ENCODE measurements around the gene AFAP1L2. TPM values are rescaled to one million over a fixed set of nuclear protein-coding genes. Genes with fewer than 3 reads are reported as not detected.

AFAP1L2 gene
- polyA plus RNA-seq, 1 donor from 2014 or later: 0.88 TPM

DNA sequence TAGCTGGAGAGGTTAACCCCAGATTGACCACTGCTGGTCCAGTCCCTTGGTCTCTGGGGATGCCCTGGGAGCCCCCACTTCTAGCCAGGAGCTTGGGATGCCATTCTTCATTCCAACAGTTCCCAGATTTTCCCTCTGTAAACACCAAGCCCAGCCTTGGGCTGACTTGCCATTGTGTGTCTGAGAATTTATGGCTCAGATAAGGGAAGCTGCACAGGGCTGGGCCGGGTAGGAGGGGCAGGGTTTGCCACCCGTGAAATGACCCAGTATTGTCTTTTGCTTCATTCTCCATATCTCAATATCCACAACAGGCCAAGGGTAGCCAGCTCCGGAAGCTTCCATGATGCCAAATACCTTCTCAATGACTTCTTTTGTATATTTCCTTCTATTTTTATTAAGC, 32.1 kb downstream of the AFAP1L2 start:
- Histone ChIP-seq H2AFZ (ENCODE audit: low read depth, low read length) (no peak overlapping the region), H3K4me2 (ENCODE audit: low read length) (no peak overlapping the region), H4K20me1 (ENCODE audit: insufficient read depth) (no peaks in the 10 kb centered on the region), H3K27me3 (ENCODE audit: insufficient read depth, low read depth, low read length) (no peaks in the 10 kb centered on the region), H3K36me3 (ENCODE audit: insufficient read depth, low read length) (no peaks in the 10 kb centered on the region), H3K9ac (ENCODE audit: low read length) (no peak overlapping the region), H3K9me3 (ENCODE audit: low read length) (no peaks in the 10 kb centered on the region), H3K79me2 (replicated peaks; ENCODE audit: insufficient read depth, low read length) (no peaks in the 10 kb centered on the region), H3K27ac (ENCODE audit: low read length) (no peak overlapping the region), H3K4me3 (ENCODE audit: low read length) (no peak overlapping the region), H3F3A (ENCODE audit: insufficient read depth, low read length, poor library complexity, severe bottlenecking) (no peaks in the 10 kb centered on the region), H3K9me2 (ENCODE audit: insufficient read depth, low read length) (no peaks in the 10 kb centered on the region)
- TF ChIP-seq SMC3 (conservative IDR thresholded peaks at IDR 0.05; ENCODE audit: poor library complexity): no peak
- no peak for TF ChIP-seq EP300 (conservative IDR thresholded peaks at IDR 0.05; ENCODE audit: poor library complexity, severe bottlenecking)
- TF ChIP-seq CTCF (IDR thresholded peaks at IDR 0.05; ENCODE audit: poor library complexity, severe bottlenecking): no peak
- TF ChIP-seq EZH2 (IDR thresholded peaks at IDR 0.05; ENCODE audit: borderline replicate concordance, insufficient read depth, low read length, poor library complexity, severe bottlenecking): no peak
- TF ChIP-seq, protein P1, sequence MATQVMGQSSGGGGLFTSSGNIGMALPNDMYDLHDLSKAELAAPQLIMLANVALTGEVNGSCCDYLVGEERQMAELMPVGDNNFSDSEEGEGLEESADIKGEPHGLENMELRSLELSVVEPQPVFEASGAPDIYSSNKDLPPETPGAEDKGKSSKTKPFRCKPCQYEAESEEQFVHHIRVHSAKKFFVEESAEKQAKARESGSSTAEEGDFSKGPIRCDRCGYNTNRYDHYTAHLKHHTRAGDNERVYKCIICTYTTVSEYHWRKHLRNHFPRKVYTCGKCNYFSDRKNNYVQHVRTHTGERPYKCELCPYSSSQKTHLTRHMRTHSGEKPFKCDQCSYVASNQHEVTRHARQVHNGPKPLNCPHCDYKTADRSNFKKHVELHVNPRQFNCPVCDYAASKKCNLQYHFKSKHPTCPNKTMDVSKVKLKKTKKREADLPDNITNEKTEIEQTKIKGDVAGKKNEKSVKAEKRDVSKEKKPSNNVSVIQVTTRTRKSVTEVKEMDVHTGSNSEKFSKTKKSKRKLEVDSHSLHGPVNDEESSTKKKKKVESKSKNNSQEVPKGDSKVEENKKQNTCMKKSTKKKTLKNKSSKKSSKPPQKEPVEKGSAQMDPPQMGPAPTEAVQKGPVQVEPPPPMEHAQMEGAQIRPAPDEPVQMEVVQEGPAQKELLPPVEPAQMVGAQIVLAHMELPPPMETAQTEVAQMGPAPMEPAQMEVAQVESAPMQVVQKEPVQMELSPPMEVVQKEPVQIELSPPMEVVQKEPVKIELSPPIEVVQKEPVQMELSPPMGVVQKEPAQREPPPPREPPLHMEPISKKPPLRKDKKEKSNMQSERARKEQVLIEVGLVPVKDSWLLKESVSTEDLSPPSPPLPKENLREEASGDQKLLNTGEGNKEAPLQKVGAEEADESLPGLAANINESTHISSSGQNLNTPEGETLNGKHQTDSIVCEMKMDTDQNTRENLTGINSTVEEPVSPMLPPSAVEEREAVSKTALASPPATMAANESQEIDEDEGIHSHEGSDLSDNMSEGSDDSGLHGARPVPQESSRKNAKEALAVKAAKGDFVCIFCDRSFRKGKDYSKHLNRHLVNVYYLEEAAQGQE (IDR thresholded peaks at IDR 0.05; ENCODE audit: borderline replicate concordance): no peak
- no peak for TF ChIP-seq MXI1 (conservative IDR thresholded peaks at IDR 0.05; ENCODE audit: poor library complexity, severe bottlenecking)
- TF ChIP-seq RAD21 (conservative IDR thresholded peaks at IDR 0.05): no peak
- no peak for TF ChIP-seq POLR2AphosphoS5 (IDR thresholded peaks at IDR 0.05)
- TF ChIP-seq TAF1 (IDR thresholded peaks at IDR 0.05; ENCODE audit: low read depth): no peak

DNA sequence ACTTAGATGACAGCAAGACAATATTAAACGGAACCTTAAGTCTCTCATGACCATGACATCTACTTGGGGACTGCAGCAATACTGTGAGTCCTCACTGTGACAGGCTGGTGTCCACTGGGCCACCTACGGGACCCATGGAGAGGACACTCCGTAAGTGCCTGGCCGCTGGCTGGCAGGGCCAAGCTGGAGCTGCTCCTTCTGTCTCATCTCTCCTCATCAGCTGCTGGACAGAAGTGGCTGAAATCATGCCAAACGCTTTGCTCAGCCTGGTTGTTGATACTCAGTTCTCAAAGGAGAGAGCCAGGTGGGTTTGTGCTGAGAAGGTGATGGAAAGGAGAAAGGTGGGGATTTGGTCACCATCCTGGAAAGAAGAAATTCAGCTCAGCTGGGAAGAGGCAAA, 33.3 kb downstream of the AFAP1L2 start:
- H2AFZ ChIP-seq (ENCODE audit: low read depth, low read length): no peak overlapping the region
- TF ChIP-seq, protein P1 (IDR thresholded peaks at IDR 0.05; ENCODE audit: borderline replicate concordance): no peak
- TF ChIP-seq EP300 (conservative IDR thresholded peaks at IDR 0.05; ENCODE audit: poor library complexity, severe bottlenecking) (no peak), MXI1 (conservative IDR thresholded peaks at IDR 0.05; ENCODE audit: poor library complexity, severe bottlenecking) (no peak), RAD21 (conservative IDR thresholded peaks at IDR 0.05) (no peak), POLR2AphosphoS5 (IDR thresholded peaks at IDR 0.05) (no peak), TAF1 (IDR thresholded peaks at IDR 0.05; ENCODE audit: low read depth) (no peak), EZH2 (IDR thresholded peaks at IDR 0.05; ENCODE audit: borderline replicate concordance, insufficient read depth, low read length, poor library complexity, severe bottlenecking) (no peak), CTCF (IDR thresholded peaks at IDR 0.05; ENCODE audit: poor library complexity, severe bottlenecking) (no peak), SMC3 (conservative IDR thresholded peaks at IDR 0.05; ENCODE audit: poor library complexity) (no peak)
- H3K9me2 ChIP-seq (ENCODE audit: insufficient read depth, low read length): no peaks in the 10 kb centered on the region
- H3K4me2 ChIP-seq (ENCODE audit: low read length): no peak overlapping the region
- no peak overlapping the region for H3K9ac ChIP-seq (ENCODE audit: low read length)
- no peaks in the 10 kb centered on the region for H3K27me3 ChIP-seq (ENCODE audit: insufficient read depth, low read depth, low read length)
- H3K79me2 ChIP-seq (replicated peaks; ENCODE audit: insufficient read depth, low read length): no peaks in the 10 kb centered on the region
- H3K36me3 ChIP-seq (ENCODE audit: insufficient read depth, low read length): no peaks in the 10 kb centered on the region
- H3K9me3 ChIP-seq (ENCODE audit: low read length): no peaks in the 10 kb centered on the region
- H4K20me1 ChIP-seq (ENCODE audit: insufficient read depth): no peaks in the 10 kb centered on the region
- no peak overlapping the region for H3K4me3 ChIP-seq (ENCODE audit: low read length)
- no peak overlapping the region for H3K27ac ChIP-seq (ENCODE audit: low read length)
- H3F3A ChIP-seq (ENCODE audit: insufficient read depth, low read length, poor library complexity, severe bottlenecking): no peaks in the 10 kb centered on the region

Measured in neural cell (in vitro differentiated cells).